Measurements from ENCODE around the gene LIPA.
"Not testable (repeated sequence)": the region's sequence is repeated elsewhere in the genome, so short reads cannot be mapped to it uniquely, and the experiment has no call there.

The LIPA gene

DNA sequence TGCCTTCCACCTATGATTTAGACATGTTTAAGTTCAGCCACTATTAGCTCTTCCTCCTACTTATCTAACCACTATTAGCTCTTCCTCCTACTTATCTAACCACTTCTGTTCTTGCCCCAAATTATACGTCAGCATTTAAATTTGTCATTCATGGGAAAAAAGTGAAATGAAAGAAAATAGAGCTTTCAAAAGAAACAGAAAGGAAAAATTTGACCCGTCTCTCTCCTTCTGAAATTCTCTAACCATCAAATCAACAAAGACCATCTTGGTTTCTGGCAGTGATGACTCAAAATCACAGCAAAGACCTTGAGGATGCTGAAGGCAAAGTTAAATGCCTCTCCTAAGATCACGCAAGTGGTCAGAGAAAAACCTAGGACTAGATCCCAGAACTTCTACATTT, 2.6 kb downstream of the LIPA start:
- Histone ChIP-seq H2AFZ (ENCODE audit: low read depth) (no peak overlapping the region), H3K79me2 (ENCODE audit: insufficient read depth, low read depth) (no peaks in the 10 kb centered on the region), H3K9ac (no peak overlapping the region), H3K4me1 (ENCODE audit: low read depth, poor library complexity, severe bottlenecking) (peaks cover 11% of the 10 kb centered on the region), H3K4me2 (no peak overlapping the region), H3K27me3 (ENCODE audit: insufficient read depth, low read depth) (no peaks in the 10 kb centered on the region; the same call in 1 of the 2 replicates), H3K4me3 (IDR thresholded peaks at IDR 0.05; ENCODE audit: insufficient read depth, low read depth, low read length) (no peak overlapping the region), H3K36me3 (ENCODE audit: insufficient read depth) (no peaks in the 10 kb centered on the region), H4K20me1 (ENCODE audit: insufficient read depth) (no peaks in the 10 kb centered on the region), H3K27ac (no peak overlapping the region)
- no peak for TF ChIP-seq CTCF (conservative IDR thresholded peaks at IDR 0.05; ENCODE audit: low read depth, low read length)

GRCh38 chr10:89247623-89248022, 4.0 kb downstream of the LIPA start:
- H2AFZ ChIP-seq (ENCODE audit: low read depth); H3K4me3 ChIP-seq (IDR thresholded peaks at IDR 0.05; ENCODE audit: insufficient read depth, low read depth, low read length); H3K36me3 ChIP-seq (ENCODE audit: insufficient read depth); H3K9ac ChIP-seq; H3K27ac ChIP-seq; H3K79me2 ChIP-seq (ENCODE audit: insufficient read depth, low read depth); H4K20me1 ChIP-seq (ENCODE audit: insufficient read depth); H3K4me2 ChIP-seq; H3K27me3 ChIP-seq (ENCODE audit: insufficient read depth, low read depth): not testable (repeated sequence)
- H3K4me1 ChIP-seq (ENCODE audit: low read depth, poor library complexity, severe bottlenecking), result peaks cover 11% of the 10 kb centered on the region

DNA sequence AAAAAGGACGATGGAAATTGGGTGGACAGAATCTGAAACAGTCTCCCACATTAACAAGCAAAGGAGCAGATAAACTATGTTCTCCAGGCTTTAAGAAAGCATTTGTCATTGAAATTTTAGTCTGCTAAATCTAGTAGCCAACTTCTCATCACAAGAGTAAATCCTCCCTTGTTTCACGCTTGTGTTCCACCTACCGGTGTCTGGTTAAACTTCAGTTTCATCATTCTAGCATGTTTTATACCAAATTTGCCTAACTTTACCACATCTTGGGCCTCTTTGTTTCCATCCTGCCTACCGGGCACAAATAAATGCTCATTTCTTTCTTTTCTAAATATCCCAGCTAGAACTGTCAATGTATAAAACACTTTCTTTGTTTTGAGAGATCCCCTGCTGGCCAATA, 5.8 kb downstream of the LIPA start:
- Histone ChIP-seq H4K20me1 (ENCODE audit: insufficient read depth) (no peaks in the 10 kb centered on the region), H3K27me3 (ENCODE audit: insufficient read depth, low read depth) (no peaks in the 10 kb centered on the region; the same call in 1 of the 2 replicates), H3K36me3 (ENCODE audit: insufficient read depth) (no peaks in the 10 kb centered on the region), H3K4me2 (no peak overlapping the region), H3K9ac (no peak overlapping the region), H3K4me3 (IDR thresholded peaks at IDR 0.05; ENCODE audit: insufficient read depth, low read depth, low read length) (no peak overlapping the region), H3K4me1 (ENCODE audit: low read depth, poor library complexity, severe bottlenecking) (peaks cover 1% of the 10 kb centered on the region), H2AFZ (ENCODE audit: low read depth) (no peak overlapping the region), H3K27ac (no peak overlapping the region), H3K79me2 (ENCODE audit: insufficient read depth, low read depth) (no peaks in the 10 kb centered on the region)
- no peak for TF ChIP-seq CTCF (conservative IDR thresholded peaks at IDR 0.05; ENCODE audit: low read depth, low read length)

DNA sequence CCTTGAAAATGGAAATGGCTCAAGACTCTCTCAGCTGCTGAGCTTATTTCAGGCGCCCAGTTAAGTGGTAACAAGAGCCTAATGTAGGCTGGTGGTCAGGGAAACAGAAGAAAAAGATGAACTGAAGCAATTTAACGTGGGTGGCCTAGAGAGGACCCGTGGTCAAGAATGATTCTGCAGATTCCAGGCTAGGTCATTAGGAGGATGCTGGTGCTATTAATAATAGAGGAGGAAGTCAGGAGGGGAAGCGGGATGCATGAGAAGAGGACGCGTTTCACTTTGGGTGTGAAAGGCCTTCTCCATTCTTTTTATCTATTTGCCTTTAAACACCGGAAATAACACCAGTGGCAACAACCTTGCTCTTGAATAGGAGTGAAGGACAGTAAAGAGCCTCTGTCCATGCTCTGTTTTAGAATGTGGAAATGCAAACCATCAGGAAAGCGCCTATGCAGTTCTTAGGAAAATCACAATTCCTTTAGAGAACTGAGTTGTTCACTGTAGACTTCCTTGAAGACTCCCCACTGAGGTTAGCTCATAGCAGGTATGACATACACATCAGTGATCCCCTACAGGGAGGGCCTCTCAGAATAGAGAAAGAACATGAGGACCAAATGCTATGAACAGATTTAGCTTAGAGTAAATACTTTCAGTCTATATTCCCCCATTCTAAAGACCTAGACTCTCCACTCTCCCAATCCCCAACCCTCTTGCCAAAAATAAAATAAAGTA, 8.6 kb downstream of the LIPA start:
- Histone ChIP-seq H3K4me2 (no peak overlapping the region), H3K79me2 (ENCODE audit: insufficient read depth, low read depth) (no peaks in the 10 kb centered on the region), H4K20me1 (ENCODE audit: insufficient read depth) (no peaks in the 10 kb centered on the region), H3K36me3 (ENCODE audit: insufficient read depth) (no peaks in the 10 kb centered on the region), H2AFZ (ENCODE audit: low read depth) (no peak overlapping the region), H3K4me1 (ENCODE audit: low read depth, poor library complexity, severe bottlenecking) (no peaks in the 10 kb centered on the region), H3K27ac (no peak overlapping the region), H3K9ac (no peak overlapping the region), H3K4me3 (IDR thresholded peaks at IDR 0.05; ENCODE audit: insufficient read depth, low read depth, low read length) (no peak overlapping the region), H3K27me3 (ENCODE audit: insufficient read depth, low read depth) (no peaks in the 10 kb centered on the region)
- TF ChIP-seq CTCF (conservative IDR thresholded peaks at IDR 0.05; ENCODE audit: low read depth, low read length), result no peak

DNA sequence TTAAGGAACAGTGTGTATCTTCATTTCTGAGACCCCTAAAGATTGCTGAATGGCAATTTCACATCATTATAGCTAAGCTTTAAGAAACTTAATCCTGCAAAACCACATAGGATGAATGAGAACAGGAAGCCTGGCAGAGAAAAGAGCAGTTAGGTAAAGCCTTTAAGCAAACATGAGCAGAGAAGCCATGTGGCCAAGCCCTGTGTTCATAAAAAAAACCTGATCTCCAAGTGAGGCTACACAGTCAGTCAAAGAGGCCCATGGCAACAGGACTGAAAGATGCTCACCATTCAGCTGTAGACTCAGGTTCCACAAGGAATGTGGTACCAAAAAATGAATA, 9.3 kb downstream of the LIPA start:
- H3K4me3 ChIP-seq (IDR thresholded peaks at IDR 0.05; ENCODE audit: insufficient read depth, low read depth, low read length), result no peak overlapping the region
- no peaks in the 10 kb centered on the region for H3K36me3 ChIP-seq (ENCODE audit: insufficient read depth)
- H3K9ac ChIP-seq, result no peak overlapping the region
- H3K4me1 ChIP-seq (ENCODE audit: low read depth, poor library complexity, severe bottlenecking), result no peaks in the 10 kb centered on the region
- H3K27me3 ChIP-seq (ENCODE audit: insufficient read depth, low read depth), result no peaks in the 10 kb centered on the region
- TF ChIP-seq CTCF (conservative IDR thresholded peaks at IDR 0.05; ENCODE audit: low read depth, low read length), result no peak
- H3K27ac ChIP-seq, result no peak overlapping the region
- H3K4me2 ChIP-seq, result no peak overlapping the region
- H2AFZ ChIP-seq (ENCODE audit: low read depth), result no peak overlapping the region
- no peaks in the 10 kb centered on the region for H3K79me2 ChIP-seq (ENCODE audit: insufficient read depth, low read depth)
- H4K20me1 ChIP-seq (ENCODE audit: insufficient read depth), result no peaks in the 10 kb centered on the region
